HL-60/S4 treated with retinoic acid at 250 ng/mL for 4 days and 3 days (cell line): ENCODE results near the gene SMARCA4.
"Not testable (repeated sequence)": the region's sequence is repeated elsewhere in the genome, so short reads cannot be mapped to it uniquely, and the experiment has no call there.

ENCODE experiments used
- in situ Hi-C: fragments of 300-500 bp; cut with MboI; formaldehyde crosslinking; loops from 2 replicates; pipeline ENCODE4 v1.7.0; 2022; ENCODE audit warnings: low sequenced_read_pairs

Gene SMARCA4

DNA sequence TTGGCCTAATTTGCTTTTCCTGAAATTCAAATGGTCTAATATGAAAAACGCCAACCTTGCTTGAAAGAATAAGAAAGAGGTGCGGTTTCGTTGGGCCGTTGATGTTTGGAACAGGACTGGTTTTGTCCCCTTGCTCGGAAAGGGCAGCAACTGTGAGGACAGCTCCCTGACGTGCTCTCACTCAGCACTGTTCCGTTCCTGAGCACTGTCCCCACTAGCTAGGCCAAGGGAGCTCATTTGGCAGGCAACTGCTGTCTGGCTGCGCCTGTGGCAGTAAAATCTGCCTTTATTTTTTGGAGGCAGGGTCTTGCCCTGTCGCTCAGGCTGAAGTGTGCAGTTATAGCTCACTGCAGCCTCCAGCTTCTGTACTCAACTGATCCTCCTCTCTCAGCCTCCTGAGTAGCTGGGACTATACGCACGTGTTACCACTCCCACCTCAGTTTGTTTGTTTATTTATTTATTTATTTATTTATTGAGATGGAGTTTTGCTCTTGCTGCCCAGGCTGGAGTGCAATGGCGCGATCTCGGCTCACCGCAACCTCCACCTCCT lies 132.9 kb downstream of the SMARCA4 start:
- in situ Hi-C loops: no loop called here

DNA sequence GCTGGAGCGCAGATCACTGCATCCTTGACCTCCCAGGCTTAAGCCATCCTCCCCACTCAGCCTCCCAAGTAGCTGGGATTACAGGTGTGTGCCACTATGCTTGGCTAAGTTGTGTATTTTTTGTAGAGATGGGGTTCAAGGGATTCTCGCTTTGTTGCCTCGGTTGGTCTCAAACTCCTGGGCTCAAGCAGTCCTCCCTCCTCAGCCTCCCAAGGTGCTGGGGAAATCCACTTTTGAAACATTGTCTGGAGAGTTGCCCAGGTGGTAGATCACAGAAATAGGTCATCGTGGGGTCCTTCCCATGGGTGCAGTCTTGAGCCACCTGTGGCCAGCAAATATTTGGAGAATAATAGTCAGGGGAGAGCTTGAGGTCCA lies 133.7 kb downstream of the SMARCA4 start:
- in situ Hi-C loops: no loop called here

DNA sequence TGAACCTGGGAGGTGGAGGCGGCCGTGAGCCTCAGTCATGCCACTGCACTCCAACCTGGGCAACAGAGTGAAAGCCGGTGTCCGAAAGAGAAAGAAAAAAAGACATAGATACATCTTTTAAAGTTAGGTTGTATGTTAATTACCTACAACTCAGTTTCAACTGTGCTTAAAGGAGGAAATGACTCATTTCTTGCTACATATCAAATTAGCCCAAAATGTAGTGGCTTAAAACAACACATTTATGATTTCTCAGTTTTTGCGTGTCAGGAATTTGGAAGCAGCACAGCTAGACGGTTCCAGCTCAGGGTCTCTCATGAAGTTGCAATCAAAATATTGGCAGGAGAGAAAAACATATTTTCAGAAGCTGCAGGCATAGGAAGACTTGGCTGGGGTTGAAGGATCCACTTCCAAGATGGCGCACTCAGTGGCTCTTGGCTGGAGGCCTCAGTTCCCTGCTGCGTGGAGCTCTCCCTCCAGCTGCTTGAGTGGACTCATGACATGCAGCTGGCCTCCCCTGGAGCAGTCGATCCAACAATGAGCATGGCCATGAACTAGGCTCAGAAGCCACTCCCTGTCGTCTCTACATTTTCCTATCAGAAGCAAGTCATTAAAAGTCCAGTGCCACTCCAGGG lies 135.5 kb downstream of the SMARCA4 start:
- in situ Hi-C loops: no loop called here

DNA sequence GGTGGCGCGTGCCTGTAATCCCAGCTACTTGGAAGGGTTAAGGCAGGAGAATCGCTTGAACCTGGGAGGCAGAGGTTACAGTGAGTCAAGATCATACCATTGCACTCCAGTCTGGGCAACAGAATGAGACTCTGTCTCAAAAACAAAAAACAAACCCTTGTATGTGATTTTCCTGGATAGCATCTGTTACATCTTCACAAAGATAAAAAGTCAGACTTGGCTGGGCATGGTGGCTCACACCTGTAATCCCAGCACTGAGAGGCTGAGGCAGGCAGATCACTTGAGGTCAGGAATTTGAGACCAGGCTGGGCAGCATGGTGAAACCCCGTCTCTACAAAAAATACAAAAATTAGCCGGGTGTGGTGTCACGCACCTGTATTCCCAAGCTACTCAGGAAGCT lies 136.5 kb downstream of the SMARCA4 start:
- in situ Hi-C loops: not testable (repeated sequence)

DNA sequence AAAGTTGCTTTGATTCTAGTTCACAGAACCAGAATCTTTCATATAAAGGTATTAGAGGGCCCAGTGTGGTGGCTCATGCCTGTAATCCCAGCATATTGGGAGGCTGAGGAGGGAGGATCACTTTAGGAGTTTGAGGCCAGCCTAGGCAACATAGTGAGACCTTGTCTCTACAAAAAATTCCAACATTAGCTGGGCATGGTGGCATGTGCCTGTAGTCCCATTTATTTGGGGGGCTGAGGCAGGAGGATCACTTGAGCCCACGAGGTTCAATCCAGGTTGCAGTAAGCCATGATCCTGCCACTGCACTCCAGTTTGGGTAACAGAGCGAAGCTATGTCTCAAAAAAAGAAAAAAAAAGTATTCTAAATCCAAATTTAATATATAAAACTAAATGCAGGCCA lies 137.5 kb downstream of the SMARCA4 start:
- in situ Hi-C loops: no loop called here

DNA sequence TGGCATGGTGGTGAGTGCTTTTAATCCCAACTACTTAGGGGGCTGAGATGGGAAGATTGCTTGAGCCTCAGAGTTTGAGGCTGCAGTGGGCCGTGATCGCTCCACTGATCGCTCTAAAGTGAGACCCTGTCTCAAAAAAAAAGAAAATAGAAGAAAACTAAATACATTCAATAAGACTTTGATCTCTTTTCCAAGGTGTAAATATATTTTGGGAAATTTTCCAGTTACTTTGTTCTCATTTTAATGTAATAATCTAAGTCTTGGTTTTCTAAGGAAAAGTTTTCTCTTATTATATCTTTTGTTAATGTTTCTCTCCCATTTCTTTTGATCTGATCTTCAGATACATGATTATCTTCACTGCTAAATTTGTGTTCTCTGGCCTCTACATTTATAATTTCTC lies 138.0 kb downstream of the SMARCA4 start:
- in situ Hi-C loops: no loop called here

DNA sequence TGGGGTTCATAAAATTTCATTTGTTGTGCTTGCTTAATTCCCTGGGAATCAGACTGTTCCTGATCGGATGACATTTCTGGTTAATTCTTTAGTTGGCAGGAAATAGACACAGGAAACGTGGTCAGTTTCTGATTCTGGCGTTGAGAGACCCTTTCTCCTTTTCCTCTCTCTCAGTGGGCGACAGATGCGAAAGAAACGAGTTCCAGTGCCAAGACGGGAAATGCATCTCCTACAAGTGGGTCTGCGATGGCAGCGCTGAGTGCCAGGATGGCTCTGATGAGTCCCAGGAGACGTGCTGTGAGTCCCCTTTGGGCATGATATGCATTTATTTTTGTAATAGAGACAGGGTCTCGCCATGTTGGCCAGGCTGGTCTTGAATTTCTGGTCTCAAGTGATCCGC lies 139.2 kb downstream of the SMARCA4 start:
- in situ Hi-C loops: no loop called here

DNA sequence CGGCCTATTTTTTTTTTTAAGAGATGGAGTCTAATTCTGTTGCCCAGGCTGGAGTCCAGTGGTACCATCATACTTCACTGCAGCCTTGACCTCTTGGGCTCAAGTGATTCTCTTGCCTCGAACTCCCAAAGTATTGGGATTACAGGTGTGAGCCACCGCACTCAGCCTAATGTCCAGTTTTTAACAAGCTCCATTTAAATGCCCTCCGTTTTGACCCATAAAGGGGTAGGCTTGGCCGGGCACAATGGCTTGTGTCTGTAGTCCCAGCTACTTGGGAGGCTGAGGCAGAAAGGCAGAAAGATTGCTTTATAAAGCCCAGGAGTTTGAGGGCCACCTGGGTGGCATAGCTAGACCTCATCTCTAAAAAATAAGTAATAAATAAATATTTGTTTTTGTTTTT lies 140.2 kb downstream of the SMARCA4 start:
- in situ Hi-C loops: no loop called here

DNA sequence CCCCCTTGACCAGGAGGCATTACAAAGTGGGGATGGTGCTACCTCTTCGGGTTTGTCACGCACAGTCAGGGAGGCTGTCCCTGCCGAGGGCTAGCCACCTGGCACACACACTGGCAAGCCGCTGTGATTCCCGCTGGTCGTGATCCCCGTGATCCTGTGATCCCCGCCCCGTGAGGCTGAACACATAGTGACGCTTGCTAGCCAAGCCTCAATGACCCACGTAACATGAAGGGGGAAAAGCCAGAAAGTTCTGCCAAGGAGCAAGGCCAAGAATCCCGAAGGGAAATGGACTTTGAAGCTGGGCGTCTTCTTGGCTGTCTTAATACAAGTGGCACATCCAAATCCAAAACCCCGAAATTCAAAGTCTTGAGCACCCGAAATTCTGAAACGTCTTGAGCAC lies 142.1 kb downstream of the SMARCA4 start:
- in situ Hi-C loops: no loop called here

DNA sequence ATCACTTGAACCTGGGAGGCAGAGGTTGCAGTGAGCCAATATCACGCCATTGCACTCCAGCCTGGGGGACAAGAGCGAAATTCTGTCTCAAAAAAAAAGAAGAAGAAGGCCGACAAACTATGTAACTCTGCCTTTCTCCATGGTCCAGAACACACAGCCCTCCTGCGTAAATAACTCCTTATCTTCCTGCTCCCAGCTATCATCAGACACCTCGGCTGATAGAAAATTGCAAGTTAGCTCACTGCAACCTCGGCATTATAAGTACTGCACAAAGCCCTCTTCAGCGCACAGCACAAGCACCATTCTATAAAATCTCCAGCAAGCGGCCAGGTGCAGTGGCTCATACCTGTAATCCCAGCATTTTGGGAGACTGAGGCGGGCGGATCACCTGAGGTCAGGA lies 142.8 kb downstream of the SMARCA4 start:
- in situ Hi-C loops: not testable (repeated sequence)

DNA sequence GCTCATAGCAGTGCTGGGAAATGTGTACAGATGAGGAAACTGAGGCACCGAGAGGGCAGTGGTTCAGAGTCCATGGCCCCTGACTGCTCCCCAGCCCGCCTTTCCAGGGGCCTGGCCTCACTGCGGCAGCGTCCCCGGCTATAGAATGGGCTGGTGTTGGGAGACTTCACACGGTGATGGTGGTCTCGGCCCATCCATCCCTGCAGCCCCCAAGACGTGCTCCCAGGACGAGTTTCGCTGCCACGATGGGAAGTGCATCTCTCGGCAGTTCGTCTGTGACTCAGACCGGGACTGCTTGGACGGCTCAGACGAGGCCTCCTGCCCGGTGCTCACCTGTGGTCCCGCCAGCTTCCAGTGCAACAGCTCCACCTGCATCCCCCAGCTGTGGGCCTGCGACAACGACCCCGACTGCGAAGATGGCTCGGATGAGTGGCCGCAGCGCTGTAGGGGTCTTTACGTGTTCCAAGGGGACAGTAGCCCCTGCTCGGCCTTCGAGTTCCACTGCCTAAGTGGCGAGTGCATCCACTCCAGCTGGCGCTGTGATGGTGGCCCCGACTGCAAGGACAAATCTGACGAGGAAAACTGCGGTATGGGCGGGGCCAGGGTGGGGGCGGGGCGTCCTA lies 144.3 kb downstream of the SMARCA4 start:
- in situ Hi-C loops: no loop called here

DNA sequence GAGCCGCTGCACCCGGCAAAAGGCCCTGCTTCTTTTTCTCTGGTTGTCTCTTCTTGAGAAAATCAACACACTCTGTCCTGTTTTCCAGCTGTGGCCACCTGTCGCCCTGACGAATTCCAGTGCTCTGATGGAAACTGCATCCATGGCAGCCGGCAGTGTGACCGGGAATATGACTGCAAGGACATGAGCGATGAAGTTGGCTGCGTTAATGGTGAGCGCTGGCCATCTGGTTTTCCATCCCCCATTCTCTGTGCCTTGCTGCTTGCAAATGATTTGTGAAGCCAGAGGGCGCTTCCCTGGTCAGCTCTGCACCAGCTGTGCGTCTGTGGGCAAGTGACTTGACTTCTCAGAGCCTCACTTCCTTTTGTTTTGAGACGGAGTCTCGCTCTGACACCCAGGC lies 145.6 kb downstream of the SMARCA4 start:
- in situ Hi-C loops: no loop called here

DNA sequence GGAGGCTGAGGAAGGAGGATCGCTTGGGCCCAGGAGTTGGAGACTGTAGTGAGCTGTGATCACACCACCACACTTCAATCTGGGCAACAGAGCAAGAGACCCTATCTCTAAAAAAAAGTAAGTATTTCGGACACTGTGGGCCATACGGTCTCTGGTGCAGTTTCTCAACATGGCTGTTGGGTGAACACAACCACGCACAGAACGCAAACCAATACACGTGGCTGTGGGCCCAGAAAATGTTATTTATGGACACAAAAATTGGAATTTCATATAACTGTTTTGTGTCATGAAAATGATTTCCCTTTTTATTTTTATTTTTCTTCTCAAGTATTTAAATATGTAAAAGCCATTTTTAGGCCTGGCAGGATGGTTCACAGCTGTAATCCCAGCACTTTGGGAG lies 147.9 kb downstream of the SMARCA4 start:
- in situ Hi-C loops: no loop called here

DNA sequence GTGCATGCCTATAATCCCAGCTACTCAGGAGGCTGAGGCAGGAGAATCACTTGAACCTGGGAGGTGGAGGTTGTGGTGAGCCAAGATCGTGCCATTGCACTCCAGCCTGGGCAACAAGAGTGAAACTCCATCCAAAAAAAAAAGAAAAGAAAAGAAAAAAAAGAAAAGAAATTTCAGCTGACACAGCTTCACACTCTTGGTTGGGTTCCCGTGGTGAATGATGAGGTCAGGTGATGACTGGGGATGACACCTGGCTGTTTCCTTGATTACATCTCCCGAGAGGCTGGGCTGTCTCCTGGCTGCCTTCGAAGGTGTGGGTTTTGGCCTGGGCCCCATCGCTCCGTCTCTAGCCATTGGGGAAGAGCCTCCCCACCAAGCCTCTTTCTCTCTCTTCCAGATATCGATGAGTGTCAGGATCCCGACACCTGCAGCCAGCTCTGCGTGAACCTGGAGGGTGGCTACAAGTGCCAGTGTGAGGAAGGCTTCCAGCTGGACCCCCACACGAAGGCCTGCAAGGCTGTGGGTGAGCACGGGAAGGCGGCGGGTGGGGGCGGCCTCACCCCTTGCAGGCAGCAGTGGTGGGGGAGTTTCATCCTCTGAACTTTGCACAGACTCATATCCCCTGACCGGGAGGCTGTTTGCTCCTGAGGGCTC lies 150.4 kb downstream of the SMARCA4 start:
- in situ Hi-C loops: no loop called here

DNA sequence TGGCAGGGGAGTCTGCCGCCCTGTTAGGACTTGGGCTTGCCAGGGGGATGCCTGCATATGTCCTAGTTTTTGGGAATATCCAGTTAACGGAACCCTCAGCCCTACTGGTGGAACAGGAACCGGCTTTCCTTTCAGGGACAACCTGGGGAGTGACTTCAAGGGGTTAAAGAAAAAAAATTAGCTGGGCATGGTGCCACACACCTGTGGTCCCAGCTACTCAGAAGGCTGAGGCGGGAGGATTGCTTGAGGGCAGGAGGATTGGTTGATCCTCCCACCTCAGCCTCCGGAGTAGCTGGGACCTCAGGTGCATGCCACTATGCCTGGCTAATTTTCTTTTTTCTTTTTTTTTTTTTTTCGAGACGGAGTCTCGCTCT lies 150.9 kb downstream of the SMARCA4 start:
- in situ Hi-C loops: no loop called here
